Stimulated activated CD8-positive, alpha-beta memory T cell treated with anti-CD3 and anti-CD28 coated beads, Interleukin-7, amount 100 ng/mL, for 24 hours (primary cell): ENCODE results near the gene DTNB.
A peak's percentile ranks its signal among the peaks of the same experiment; 100 is the strongest.

Experiments used
- DNase-seq: peaks from one replicate; pipeline ENCODE4 v3.0.0-alpha.2; 2020; ENCODE audit warnings: low read depth

The DTNB gene

GRCh38 chr2:25369876-25370275, 303.5 kb downstream of the DTNB start:
- DNase-seq = no peak

GRCh38 chr2:25369439-25369838, 303.9 kb downstream of the DTNB start:
- DNase-seq = no peak

- DNase-seq = no peak
These were observed 304.7 kb downstream of the DTNB start for GRCh38 chr2:25368660-25369059.

GRCh38 chr2:25367296-25367695, 306.1 kb downstream of the DTNB start:
- DNase-seq = no peak

GRCh38 chr2:25366629-25367028, 306.7 kb downstream of the DTNB start:
- DNase-seq = no peak

GRCh38 chr2:25365241-25365640, 308.1 kb downstream of the DTNB start:
- no peak for DNase-seq

- no peak for DNase-seq
These were observed 309.6 kb downstream of the DTNB start for GRCh38 chr2:25363733-25364132.

GRCh38 chr2:25362434-25363145, 310.8 kb downstream of the DTNB start:
- DNase-seq = no peak

GRCh38 chr2:25362049-25362433, 311.3 kb downstream of the DTNB start:
- DNase-seq = peak; percentile 89

GRCh38 chr2:25361261-25362048, 311.9 kb downstream of the DTNB start:
- DNase-seq = no peak

GRCh38 chr2:25358836-25359235, 314.5 kb downstream of the DTNB start:
- DNase-seq = no peak

GRCh38 chr2:25358249-25358815, 315.0 kb downstream of the DTNB start:
- DNase-seq = no peak

GRCh38 chr2:25356088-25356487, 317.3 kb downstream of the DTNB start:
- DNase-seq = no peak

- no peak for DNase-seq
These were observed 318.1 kb downstream of the DTNB start for GRCh38 chr2:25355270-25355669.

GRCh38 chr2:25354116-25354515, 319.3 kb downstream of the DTNB start:
- no peak for DNase-seq

- no peak for DNase-seq
These were observed 324.0 kb downstream of the DTNB start for GRCh38 chr2:25349397-25349796.

GRCh38 chr2:25347846-25348245, 325.5 kb downstream of the DTNB start:
- DNase-seq = no peak

GRCh38 chr2:25347205-25347815, 326.1 kb downstream of the DTNB start:
- DNase-seq = no peak

GRCh38 chr2:25343187-25343825, 330.1 kb downstream of the DTNB start:
- DNase-seq = no peak

GRCh38 chr2:25342372-25343186, 330.8 kb downstream of the DTNB start:
- DNase-seq = peak; percentile 62

GRCh38 chr2:25341753-25342371, 331.5 kb downstream of the DTNB start, which contains the start of gene DNMT3A:
TSS of gene DNMT3A (minus strand) at chr2:25341925. CDS start at chr2:25313984, 27,941 bp downstream.
- DNase-seq = no peak
